Measurements from ENCODE around the gene SNRNP27.

SNRNP27 gene

GRCh38 chr2:69902213-69902922 is 8.6 kb downstream of the SNRNP27 start:
- Histone ChIP-seq H3K9me3 (ENCODE audit: severe bottlenecking) (no peaks in the 10 kb centered on the region), H3K27ac (no peak overlapping the region), H3K27me3 (ENCODE audit: insufficient read depth, low read depth, severe bottlenecking) (no peaks in the 10 kb centered on the region), H3K4me3 (ENCODE audit: low read depth, low read length) (no peak overlapping the region), H3K36me3 (peaks cover 77% of the 10 kb centered on the region)
- no peak for TF ChIP-seq CTCF (IDR thresholded peaks at IDR 0.05; ENCODE audit: low read depth, low read length)
- DNase-seq: no peak

- Histone ChIP-seq H3K27me3 (ENCODE audit: insufficient read depth, low read depth, severe bottlenecking) (no peaks in the 10 kb centered on the region), H3K4me3 (ENCODE audit: low read depth, low read length) (no peak overlapping the region), H3K36me3 (peaks cover 62% of the 10 kb centered on the region), H3K27ac (no peak overlapping the region), H3K9me3 (ENCODE audit: severe bottlenecking) (no peaks in the 10 kb centered on the region)
- no peak for DNase-seq
- TF ChIP-seq CTCF (IDR thresholded peaks at IDR 0.05; ENCODE audit: low read depth, low read length): no peak
Observed at GRCh38 chr2:69907216-69907615, 13.5 kb downstream of the SNRNP27 start.

DNA sequence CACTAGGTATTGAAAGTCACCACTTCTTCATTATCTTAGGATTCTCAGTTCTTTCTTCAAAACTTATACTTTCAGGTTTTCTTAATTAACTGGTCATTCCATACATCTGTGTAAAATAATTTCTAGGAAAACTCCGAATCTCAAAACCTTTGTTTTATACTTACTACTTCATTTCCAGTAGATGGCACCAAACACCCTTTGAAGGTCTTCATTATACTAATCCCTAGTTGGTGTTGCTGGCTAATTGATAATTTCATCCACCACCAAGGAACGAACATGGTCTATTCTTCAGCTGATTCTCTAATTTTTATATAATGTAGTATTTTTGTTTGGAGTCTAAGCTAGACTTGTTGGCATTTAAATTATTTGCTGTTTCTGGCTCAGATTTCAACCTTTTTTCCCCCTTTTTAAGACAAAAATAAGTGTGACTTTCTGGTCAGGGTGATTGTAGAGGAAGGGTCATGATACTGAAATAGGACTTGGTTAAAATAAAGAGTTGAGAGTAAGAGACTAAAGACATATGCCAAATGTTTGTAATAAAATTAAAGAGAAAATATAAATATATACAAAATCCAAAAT is 18.3 kb downstream of the SNRNP27 start:
- Histone ChIP-seq H3K4me3 (ENCODE audit: low read depth, low read length) (no peak overlapping the region), H3K27me3 (ENCODE audit: insufficient read depth, low read depth, severe bottlenecking) (no peaks in the 10 kb centered on the region), H3K27ac (no peak overlapping the region), H3K9me3 (ENCODE audit: severe bottlenecking) (no peaks in the 10 kb centered on the region), H3K36me3 (peaks cover 35% of the 10 kb centered on the region)
- DNase-seq: no peak
- 0 out of 2 replicates have a peak, but pooled peaks have one; percentile 8 for TF ChIP-seq CTCF (IDR thresholded peaks at IDR 0.05; ENCODE audit: low read depth, low read length)

- peaks cover 23% of the 10 kb centered on the region for H3K36me3 ChIP-seq
- H3K27ac ChIP-seq: peak overlapping the region; percentile 87
- TF ChIP-seq CTCF (IDR thresholded peaks at IDR 0.05; ENCODE audit: low read depth, low read length): peak; percentile 63
- peak overlapping the region; percentile 82 for H3K4me3 ChIP-seq (ENCODE audit: low read depth, low read length)
- DNase-seq: peak; percentile 100
- H3K9me3 ChIP-seq (ENCODE audit: severe bottlenecking): no peaks in the 10 kb centered on the region
- H3K27me3 ChIP-seq (ENCODE audit: insufficient read depth, low read depth, severe bottlenecking): no peaks in the 10 kb centered on the region
Observed at GRCh38 chr2:69914164-69914949, 20.6 kb downstream of the SNRNP27 start.

DNA sequence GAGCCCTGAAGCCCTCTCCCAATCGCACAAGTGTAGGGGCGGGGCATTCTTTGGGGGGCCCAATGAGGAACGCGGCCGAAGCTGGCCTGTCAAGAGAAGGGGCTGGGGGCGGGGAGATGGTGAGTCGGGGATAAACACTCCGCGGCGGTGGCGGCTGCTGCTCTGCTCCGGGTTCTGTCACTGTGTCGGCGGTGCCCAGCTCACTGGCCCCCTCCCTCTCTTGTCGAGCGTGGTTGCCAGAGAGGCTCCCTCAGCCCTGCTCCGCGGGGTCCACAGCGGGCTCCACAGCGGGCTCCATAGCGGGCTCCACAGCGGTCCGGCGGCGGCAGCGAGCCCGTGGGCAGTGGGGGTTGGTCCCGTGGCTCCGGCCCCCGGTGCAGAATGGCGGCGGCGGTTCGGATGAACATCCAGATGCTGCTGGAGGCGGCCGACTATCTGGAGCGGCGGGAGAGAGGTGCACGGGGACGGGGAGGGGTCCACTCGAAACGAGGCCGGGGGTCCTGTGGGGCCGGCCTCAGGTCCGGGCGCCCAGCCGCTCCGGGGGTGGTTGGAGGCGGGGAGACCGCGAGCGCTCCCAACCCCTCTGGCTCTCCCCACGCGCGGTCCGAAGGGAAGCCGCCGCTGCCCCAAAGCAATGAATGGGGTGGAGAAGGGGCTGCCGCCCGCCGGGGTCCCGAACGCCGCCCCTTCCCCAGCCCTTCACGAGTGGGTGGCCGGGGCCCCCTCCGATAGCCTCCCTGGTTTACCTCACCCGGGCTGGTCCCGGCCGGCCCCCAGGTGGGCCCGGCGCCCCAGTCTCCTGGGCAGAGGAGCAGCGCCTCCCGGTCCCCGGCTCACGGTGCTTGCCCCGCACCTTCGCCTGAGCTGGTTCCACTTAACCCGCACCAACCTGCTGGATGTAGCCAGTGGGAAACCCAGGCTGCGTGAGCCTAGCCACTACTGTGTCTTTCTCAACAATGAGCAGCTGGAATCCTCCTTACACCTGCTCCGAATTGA is 21.5 kb downstream of the SNRNP27 start, which contains the start of gene MXD1:
Gene MXD1, plus strand, starts transcription at position 160 of the 996 bp plus-strand sequence. Its CDS starts 222 bp downstream, at position 382.
- peak within 1 kb of the TSS; percentile 87 for H3K27ac ChIP-seq
- no peaks in the 10 kb centered on the region for H3K9me3 ChIP-seq (ENCODE audit: severe bottlenecking)
- no peak for TF ChIP-seq CTCF (IDR thresholded peaks at IDR 0.05; ENCODE audit: low read depth, low read length)
- H3K36me3 ChIP-seq: peaks cover 28% of the 10 kb centered on the region
- peak; percentile 25 for DNase-seq
- peak within 1 kb of the TSS; percentile 82 for H3K4me3 ChIP-seq (ENCODE audit: low read depth, low read length)
- no peaks in the 10 kb centered on the region for H3K27me3 ChIP-seq (ENCODE audit: insufficient read depth, low read depth, severe bottlenecking)
